ENCODE results near the gene EVA1B. TPM values are rescaled to one million over a fixed set of nuclear protein-coding genes. Genes with fewer than 3 reads are reported as not detected.

EVA1B gene
- total RNA-seq, 1 donor from 2014 or later, result 3.1 TPM

DNA sequence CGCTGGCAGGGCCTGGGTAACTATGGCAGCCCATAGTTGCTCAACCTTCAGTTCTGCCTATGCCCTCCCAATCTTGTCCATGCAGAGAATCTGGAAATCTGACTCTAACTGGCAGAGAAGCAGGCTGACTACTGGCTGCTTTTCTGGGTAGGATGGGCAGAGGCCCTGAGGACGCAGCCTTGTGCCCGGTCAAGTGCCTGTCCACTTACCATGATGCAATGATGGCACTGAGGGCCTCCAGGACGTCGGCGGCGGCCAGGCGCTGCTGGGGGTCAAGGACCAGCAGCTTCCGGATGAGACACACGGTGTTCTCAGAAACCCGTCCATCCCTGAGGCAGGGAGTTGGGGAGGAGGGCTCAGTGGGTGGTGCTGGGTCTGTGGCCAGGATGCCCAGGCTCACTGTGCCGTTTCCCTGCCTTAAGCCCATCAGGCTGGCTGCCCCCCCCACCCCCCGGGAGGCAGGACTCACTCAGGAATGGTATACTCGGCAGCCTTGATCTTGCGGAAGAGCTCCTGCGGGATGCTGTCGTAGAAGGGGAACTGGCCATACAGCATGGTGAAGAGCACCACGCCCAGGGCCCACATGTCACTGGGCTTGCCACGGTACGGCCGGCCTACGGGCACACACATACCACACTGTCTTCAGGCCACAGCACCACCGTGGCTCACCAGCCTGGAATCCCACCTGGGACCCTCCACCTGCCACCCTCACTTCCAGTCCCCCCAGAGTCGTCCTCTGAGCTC lies 20.4 kb upstream of the EVA1B start:
- Histone ChIP-seq H3K79me2 (ENCODE audit: low read depth) (no peaks in the 10 kb centered on the region), H2AFZ (replicated peaks) (no peak overlapping the region), H3K36me3 (no peaks in the 10 kb centered on the region), H3K27me3 (no peaks in the 10 kb centered on the region), H3K4me2 (no peak overlapping the region), H3K27ac (no peak overlapping the region), H3K4me1 (no peaks in the 10 kb centered on the region), H4K20me1 (ENCODE audit: low read depth) (no peaks in the 10 kb centered on the region), H3F3A (ENCODE audit: low read depth) (no peaks in the 10 kb centered on the region), H3K9me3 (ENCODE audit: low read depth) (no peaks in the 10 kb centered on the region), H3K4me3 (no peak overlapping the region), H3K9ac (no peak overlapping the region)
- H3K4me3 Mint-ChIP-seq, result no peak overlapping the region
- H3K4me1 Mint-ChIP-seq, result no peaks in the 10 kb centered on the region
- H3K9me3 Mint-ChIP-seq, result no peaks in the 10 kb centered on the region
- TF ChIP-seq EZH2phosphoT487 (IDR thresholded peaks at IDR 0.05), result no peak
- TF ChIP-seq EZH2 (IDR thresholded peaks at IDR 0.05), result no peak
- no peak for TF ChIP-seq CTCF (IDR thresholded peaks at IDR 0.05)
- peaks cover 9% of the 10 kb centered on the region for H3K27me3 Mint-ChIP-seq (ENCODE audit: insufficient read depth, low read depth)
- H3K27ac Mint-ChIP-seq, result no peak overlapping the region
- peaks cover 19% of the 10 kb centered on the region for H3K36me3 Mint-ChIP-seq
- DNase-seq (ENCODE audit: low spot score), result no peak

DNA sequence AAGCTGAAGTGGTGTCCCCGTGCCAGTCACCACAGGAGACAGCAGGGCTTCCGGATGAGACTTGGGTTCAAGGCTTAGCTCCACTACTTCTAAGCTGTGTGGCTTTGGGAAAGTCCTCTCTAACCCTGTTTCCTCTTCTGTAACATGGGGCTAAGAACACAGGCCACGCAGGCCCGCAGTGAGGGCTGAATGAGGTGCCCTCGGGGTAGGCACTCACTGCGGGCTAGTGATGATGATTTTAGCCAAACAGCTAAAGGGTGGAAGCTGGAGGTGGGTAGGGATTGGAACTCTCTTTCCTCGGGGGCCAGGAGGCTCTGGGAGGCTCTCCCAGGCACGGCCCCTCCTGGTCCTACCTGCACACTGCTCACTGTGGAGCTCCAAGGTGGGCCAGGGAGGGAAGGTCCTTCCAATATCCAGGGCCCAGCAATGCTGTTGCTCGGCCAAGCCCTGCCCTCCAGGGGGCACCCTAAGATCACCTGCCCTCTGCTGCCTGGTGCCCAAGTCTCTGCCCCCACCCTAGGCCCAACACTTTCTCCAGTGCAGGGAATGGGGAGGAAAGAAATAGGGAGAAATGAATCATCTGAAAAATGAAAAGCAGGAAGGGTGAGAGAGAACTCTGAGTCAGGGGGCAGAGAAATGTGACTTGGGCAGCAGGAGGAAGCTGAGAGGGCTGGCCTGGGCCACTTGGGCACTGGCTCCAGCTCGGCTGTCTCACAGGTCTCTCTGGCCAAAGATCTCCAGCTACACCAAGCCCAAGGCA lies 19.2 kb upstream of the EVA1B start:
- Histone ChIP-seq H3K4me3 (no peak overlapping the region), H3K27me3 (no peaks in the 10 kb centered on the region), H3K79me2 (ENCODE audit: low read depth) (no peaks in the 10 kb centered on the region), H3K4me1 (no peaks in the 10 kb centered on the region), H3K4me2 (no peak overlapping the region), H2AFZ (replicated peaks) (no peak overlapping the region), H3K9ac (no peak overlapping the region), H3K27ac (no peak overlapping the region), H3K36me3 (no peaks in the 10 kb centered on the region), H4K20me1 (ENCODE audit: low read depth) (no peaks in the 10 kb centered on the region), H3K9me3 (ENCODE audit: low read depth) (no peaks in the 10 kb centered on the region), H3F3A (ENCODE audit: low read depth) (no peaks in the 10 kb centered on the region)
- Mint-ChIP-seq H3K27ac (no peak overlapping the region), H3K27me3 (ENCODE audit: insufficient read depth, low read depth) (peaks cover 7% of the 10 kb centered on the region), H3K36me3 (peaks cover 11% of the 10 kb centered on the region), H3K4me3 (no peak overlapping the region), H3K4me1 (no peaks in the 10 kb centered on the region), H3K9me3 (no peaks in the 10 kb centered on the region)
- DNase-seq (ENCODE audit: low spot score), result peak; percentile 62
- no peak for TF ChIP-seq EZH2phosphoT487 (IDR thresholded peaks at IDR 0.05)
- peak; percentile 70 for TF ChIP-seq CTCF (IDR thresholded peaks at IDR 0.05)

GRCh38 chr1:36341626-36342320 lies 18.3 kb upstream of the EVA1B start:
- Histone ChIP-seq H4K20me1 (ENCODE audit: low read depth) (no peaks in the 10 kb centered on the region), H3K27me3 (no peaks in the 10 kb centered on the region), H3K4me2 (no peak overlapping the region), H2AFZ (replicated peaks) (no peak overlapping the region), H3K4me3 (no peak overlapping the region), H3K79me2 (ENCODE audit: low read depth) (no peaks in the 10 kb centered on the region), H3K36me3 (no peaks in the 10 kb centered on the region), H3K27ac (no peak overlapping the region), H3K4me1 (no peaks in the 10 kb centered on the region), H3K9ac (no peak overlapping the region), H3F3A (ENCODE audit: low read depth) (no peaks in the 10 kb centered on the region), H3K9me3 (ENCODE audit: low read depth) (no peaks in the 10 kb centered on the region)
- DNase-seq (ENCODE audit: low spot score), result no peak
- Mint-ChIP-seq H3K36me3 (peaks cover 6% of the 10 kb centered on the region), H3K4me1 (no peaks in the 10 kb centered on the region), H3K27ac (no peak overlapping the region), H3K4me3 (no peak overlapping the region), H3K9me3 (no peaks in the 10 kb centered on the region), H3K27me3 (ENCODE audit: insufficient read depth, low read depth) (peaks cover 7% of the 10 kb centered on the region)
- TF ChIP-seq EZH2 (IDR thresholded peaks at IDR 0.05), result no peak
- no peak for TF ChIP-seq CTCF (IDR thresholded peaks at IDR 0.05)
- TF ChIP-seq EZH2phosphoT487 (IDR thresholded peaks at IDR 0.05), result no peak
